NCI-H1436 treated with DMSO at 0.1 percent for 48 hours (cell line): ENCODE results near the gene TRMT2A.
"Not testable (repeated sequence)": the region's sequence is repeated elsewhere in the genome, so short reads cannot be mapped to it uniquely, and the experiment has no call there.

Experiments used
- DNase-seq: peaks from one replicate; lab custom pipeline; 2025; lab: John Stamatoyannopoulos, UW

The TRMT2A gene, protein sequence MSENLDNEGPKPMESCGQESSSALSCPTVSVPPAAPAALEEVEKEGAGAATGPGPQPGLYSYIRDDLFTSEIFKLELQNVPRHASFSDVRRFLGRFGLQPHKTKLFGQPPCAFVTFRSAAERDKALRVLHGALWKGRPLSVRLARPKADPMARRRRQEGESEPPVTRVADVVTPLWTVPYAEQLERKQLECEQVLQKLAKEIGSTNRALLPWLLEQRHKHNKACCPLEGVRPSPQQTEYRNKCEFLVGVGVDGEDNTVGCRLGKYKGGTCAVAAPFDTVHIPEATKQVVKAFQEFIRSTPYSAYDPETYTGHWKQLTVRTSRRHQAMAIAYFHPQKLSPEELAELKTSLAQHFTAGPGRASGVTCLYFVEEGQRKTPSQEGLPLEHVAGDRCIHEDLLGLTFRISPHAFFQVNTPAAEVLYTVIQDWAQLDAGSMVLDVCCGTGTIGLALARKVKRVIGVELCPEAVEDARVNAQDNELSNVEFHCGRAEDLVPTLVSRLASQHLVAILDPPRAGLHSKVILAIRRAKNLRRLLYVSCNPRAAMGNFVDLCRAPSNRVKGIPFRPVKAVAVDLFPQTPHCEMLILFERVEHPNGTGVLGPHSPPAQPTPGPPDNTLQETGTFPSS

DNA sequence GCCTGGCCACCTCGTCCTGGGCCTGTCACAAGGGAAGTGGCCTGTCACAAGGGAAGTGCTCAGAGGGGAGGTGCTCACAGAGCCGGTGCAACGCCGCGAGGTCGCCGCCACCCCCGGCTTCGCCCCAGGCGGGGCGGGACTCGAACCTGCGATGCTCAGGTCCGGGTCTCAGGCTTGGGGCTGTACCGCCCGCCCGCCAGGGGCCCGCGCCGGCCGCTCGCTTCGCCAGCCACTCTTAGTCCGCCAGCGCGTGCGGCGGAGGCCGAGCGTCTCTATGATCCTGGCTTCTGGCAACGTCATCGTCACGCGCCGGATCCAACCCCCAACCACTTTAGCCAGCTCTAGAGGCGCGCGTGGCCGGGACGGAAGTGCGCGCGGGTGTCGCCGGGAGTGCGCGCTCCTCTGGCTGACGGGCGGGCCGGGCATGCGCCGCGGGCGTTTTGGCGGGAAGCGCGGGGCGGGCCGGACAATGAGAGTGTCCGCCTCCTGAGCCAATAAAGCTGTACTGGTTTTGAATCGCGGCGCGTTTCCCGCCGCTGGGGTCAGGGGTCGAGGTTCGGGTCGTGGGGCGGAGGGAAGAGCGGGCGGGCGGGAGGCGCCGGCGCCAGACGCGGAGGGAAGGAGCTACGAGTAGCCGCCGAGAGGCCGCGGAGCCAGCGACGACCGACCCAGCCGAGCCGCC lies at the start of gene TRMT2A:
Gene TRMT2A (minus strand): TSS at position 276 of the 682 bp plus-strand sequence. CDS start 320 bp downstream, outside the sequence.
- DNase-seq, result peak; percentile 94

DNA sequence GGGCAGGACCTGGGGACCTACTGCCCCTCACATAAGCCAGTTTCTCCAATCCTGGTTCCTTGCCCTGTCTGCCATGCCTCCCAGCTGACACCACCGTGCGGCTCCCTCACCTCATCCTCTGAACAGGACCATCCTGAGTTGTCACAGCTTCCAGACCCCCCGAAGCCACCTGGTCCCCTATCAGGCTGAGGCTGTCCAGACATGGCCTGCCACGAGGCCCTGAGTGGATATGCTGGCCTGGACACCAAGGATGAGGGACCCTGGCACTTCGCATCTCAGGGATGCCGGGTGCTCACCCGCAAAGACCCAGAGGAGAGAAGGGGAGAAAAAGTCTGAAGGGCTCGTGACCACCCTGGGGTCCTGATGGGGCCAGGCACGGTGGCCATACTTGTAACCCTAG lies 49.7 kb upstream of the TRMT2A start:
- no peak for DNase-seq

DNA sequence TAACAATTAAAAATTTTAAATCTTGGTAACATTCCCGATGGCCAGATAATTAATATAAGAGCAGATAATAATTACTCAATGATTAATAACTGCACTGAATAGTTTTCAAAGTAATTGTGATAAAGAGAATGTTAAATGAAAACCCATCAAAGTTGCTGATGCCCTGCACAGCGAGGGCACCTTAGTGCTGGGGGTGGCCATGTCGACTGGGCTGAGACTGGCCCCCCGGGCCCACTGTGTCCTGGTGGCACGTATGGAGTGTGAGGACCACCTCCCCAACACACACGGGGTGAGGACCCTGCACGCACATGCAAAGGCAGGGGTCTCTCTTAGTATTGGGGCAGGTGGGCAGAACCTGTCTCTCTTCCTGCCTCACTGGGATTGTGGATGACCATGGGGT lies 48.9 kb upstream of the TRMT2A start:
- DNase-seq, result no peak

DNA sequence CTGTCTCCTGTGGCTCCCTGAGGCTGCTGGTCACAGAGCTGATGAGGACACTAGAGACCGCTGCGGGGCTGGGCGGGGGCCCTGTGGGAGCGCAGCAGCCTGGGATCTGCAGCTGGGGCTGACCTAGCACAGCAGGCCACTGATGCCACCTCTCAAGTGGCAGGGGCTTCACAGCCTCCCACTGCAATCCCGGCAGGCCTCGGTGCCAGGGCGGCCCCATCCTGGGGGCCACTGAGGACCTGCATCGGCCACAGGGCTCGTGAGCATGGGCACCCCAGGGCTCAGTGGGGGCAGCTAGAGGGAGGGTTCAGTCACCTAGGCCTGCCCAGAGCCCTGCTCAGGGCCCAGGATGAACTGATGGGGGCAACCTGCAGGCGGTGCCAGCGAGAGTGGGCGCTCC lies 48.4 kb upstream of the TRMT2A start:
- no peak for DNase-seq

DNA sequence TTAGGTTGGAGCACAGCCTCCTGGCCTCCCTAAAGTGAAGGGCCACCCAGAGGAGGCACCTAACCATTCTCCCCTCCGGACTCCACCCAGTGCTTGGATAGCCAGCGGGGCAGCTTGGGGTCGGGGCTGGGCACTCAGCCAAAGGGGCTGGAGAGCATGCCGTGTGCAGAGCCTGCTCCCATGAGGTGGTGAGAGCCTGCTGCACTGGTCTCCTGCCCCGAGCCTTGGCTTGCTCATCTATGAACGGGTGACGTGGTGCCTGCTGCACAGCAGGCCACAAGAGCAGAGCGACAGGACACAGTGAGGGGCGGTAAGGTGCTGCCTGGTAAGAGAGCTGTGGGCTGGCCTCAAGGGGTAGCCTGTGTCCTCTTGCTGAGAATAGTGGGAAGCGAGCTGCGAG lies 47.8 kb upstream of the TRMT2A start:
- no peak for DNase-seq

DNA sequence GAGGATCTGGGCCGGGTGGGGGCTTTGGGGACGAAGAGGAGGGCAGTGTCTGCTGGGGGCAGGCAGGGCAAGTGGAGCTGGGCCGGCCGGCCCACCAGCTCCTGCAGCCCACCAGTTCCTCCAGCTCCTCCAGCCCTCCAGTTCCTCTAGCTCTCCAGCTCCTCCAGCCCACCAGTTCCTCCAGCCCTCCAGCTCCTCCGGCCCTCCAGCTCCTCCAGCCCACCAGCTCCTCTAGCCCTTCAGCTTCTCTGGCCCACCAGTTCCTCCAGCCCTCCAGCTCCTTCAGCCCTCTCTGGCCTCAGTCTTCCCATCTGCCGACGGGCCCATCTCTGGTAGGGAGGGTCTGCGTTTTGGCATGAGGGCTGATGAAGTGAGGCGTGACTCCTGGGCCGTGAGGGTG lies 43.0 kb upstream of the TRMT2A start:
- DNase-seq, result no peak

DNA sequence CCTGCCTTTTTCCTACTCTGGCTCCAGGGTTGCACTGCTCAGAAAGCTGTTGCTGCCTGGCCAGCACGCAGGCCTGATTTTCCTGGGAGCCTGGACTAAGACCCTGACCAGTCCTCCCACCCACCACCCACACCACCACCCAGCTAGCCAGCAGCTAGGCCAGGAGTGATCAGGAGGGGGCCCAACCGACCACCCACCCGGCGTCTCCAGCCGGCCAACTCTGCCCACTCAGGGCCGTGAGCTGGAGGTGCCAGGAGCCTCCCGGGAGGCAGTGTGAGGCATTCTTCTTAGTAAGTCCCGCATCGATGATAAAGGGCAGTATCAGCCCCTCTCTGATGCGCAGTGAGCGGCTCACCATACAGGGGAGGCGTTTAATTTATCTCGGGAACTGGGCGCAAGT lies 42.5 kb upstream of the TRMT2A start:
- not testable (repeated sequence) for DNase-seq

DNA sequence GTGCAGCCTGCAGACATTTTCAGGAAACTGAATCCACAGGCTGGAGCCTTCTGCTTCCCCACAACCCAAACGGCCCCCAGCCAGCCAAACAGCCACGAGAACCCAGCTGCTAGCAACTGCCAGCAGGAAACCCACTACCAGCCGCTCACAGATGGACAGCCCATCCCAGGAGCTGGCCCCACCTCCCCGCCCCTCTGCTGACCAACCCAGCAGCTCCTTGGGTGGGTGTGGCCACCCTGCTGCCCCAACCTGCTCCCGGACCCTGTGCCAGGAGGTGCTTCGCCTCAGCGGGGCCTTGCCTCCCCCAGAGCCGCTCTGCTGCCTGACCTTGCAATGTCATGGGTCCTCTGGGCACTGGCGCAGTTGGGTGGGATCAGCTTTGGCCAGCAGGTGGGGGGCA lies 42.0 kb upstream of the TRMT2A start:
- DNase-seq, result no peak

DNA sequence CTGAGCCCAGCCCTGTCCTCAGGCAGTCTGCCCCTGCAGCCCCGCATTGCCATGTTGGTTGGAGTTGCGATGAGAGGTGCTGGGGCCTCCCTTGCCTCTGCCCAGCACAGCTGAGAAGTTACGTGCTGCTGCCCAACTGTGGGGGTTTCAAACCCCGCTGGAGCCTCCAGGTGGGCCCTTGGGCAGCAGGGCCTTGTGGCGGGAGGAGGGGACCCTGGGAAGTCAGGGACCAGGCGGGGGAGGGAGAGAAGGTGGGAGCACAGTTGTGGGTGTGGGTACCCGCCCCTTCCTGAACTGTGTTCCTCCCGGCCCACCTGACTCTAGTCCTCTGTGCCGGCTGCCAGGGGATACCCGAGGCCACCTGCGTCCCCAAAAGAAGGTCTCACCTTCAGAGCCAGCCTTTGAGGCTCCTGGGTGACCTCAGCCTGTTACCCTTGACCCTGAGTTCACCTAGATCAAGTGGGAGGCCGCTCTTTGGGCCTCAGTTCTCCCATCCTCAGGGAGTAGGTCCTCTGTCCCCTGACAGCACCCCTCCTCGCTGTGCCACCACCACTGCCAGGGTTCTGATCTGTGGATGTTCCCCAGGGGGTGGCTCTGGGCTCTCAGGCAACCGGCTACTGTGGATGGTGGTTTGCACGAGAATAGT lies 41.5 kb upstream of the TRMT2A start:
- DNase-seq, result no peak

DNA sequence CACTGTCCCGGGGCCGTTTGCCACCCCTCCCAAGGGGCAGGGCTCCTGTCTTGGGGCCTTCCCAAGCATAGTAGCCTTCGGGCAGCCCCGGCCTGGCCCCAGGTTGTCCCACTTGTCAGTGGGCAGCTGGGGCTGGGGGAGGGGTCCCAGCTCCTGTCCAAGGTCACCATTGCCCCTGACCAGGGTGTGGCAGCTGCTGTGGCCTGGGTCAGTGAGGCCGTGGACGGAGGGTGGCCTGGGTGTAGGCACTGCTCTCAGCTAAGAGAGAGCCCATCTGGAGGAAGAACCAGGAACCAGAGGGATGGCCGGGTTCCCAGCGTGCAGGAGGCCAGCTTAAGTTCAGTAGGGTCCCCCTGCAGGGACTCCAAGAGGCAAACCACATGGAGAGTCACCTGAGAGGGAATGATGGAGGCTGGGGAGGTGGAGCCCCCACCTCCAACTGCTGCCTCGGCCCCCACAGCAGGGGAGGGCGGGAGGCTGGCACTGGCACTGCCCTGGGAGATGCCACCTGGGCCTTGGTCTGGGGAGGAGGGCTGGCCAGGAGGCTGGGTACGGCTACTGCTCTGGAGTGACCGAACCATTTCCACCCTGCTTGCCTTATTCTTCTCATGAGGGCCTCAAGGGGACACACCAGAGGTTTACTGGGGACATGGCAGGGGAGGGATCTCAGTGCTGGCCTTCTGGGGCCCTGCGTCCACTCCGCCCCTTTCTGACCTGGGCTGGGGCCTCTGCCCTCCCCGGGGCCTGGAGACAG lies 40.6 kb upstream of the TRMT2A start:
- DNase-seq, result no peak

DNA sequence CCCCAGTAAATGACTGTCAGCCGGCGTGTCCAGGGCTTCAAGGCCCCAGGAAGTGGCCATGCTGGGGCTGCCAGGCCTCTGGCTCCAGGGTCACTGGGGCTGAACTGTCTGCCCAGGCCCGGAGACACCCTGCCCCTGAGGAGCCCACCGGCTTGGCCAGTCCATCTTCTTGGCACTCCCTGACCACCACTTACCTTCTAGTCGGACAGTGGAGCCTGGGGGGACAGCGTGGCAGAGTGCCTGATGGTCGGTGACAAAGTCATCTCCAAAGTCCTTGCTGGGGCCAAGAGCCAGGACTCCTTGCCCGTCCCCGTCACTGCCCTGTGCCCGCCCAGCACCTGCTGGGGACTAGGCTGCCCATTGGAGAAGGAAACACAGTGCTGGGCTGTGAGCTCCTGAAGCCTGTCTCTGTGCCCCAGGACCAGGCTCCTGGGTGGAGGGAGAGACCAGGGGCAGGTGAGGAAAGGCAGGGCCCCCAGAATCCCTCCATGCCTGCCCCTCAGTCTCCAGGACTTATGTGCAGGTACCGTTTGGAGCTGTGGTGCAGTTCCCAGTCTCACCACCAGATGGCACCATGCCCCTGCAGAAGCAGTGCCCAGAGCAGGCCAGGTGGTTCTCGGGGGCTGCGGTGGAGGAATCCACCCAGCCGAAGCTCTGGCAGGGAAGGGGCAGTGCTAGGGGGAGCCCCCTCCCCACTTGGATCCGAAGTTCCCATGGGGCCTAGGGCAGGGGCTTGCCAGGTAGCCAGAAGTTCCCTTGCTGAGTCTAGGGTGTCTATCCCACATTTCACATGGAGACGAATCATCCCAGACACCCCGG lies 39.8 kb upstream of the TRMT2A start:
- no peak for DNase-seq

DNA sequence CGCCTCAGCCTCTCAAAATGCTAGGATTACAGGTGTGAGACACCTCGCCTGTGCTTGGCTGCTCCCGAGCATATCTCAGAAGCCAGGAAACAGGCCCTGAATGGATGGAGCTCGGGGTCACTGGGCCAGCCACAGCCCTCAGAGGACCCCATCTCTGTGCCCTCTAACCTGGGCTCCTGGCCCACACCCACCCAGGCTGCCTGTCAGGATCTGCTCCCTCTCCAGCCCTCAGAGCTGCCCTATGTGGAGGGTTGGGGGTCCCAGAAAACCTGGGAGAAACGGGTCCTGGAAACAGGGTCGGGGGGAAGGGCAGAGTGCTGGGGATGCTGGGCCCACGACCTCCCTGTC lies 39.0 kb upstream of the TRMT2A start:
- no peak for DNase-seq

DNA sequence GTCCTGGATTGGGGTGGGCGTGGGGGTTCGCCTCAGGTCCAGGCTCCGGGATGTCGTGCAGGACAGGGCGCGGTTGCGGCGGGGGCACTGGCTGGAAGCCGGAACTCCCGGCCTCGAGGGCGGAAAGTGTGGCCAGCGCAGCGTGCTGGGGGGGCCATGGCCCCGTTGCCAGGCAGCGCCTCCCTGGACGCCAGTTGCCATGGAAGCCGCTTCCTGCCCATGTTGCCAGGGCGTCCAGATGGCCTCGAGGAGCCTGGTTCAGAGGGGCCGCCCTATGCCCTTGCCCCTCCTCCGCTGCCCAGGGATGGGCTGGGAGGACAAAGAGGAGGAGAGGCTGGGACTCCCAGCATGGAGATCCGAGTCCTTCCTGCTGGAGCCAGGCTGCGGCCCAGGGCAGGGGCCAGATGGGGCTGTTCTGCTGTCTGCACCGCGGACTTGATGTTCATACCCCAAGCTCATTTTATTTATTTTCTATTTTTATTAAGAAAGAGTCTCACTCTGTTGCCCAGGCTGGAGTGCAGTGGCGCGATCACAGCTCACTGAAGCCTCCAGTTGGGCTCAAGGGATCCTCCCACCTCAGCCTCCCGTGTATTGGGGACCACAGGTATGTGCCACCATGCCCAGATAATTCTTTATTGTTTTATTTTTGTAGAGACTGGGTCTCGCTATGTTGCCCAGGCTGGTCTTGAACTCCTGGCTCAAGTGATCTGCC lies 38.5 kb upstream of the TRMT2A start:
- peak; percentile 44 for DNase-seq

DNA sequence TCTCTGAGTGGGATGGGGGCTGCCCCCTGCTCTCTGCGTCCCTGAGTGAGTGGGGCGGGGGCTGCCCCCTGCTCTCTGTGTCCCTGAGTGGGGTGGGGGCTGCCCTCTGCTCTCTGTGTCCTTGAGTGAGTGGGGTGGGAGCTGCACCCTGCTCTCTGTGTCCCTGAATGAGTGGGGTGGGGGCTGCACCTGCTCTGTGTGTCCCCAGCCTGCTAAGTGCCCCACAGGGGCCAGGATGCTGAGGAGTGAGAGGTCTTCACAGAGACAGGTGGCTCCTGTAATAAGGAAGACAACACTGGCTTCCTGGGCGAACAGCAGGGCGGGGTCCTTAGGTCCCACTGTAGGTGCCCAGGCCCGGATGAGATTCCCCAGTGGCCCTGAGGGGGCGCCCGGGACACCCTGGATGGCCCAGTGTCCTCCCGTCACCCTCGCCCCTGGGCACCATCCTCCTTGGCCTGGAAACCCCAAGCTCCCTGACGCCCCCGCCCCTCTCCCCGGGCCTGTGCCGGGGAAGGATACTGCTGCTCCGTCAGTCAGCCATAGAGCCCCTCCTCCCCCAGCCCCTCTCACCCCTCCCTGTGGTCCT lies 37.7 kb upstream of the TRMT2A start:
- DNase-seq, result no peak

DNA sequence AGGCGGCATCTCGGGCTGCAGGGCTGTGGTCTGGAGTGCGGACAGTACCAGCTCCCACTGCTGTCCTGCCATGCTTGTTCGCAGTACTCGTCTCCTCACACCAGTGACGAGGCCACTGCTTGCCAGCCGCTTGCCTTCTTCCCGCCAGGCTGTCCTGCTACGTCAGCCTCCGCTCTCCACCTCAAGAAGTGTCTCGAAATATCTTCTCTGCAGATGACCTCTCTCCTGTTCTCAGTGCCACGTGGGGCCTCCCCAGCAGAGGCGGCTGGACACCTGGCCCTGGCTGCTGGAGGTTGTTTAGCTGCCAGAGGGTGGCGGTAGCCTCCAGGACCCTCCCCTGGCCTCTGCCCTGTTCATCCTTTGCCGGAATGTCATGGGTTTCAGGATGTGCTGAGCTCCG lies 36.9 kb upstream of the TRMT2A start:
- no peak for DNase-seq

DNA sequence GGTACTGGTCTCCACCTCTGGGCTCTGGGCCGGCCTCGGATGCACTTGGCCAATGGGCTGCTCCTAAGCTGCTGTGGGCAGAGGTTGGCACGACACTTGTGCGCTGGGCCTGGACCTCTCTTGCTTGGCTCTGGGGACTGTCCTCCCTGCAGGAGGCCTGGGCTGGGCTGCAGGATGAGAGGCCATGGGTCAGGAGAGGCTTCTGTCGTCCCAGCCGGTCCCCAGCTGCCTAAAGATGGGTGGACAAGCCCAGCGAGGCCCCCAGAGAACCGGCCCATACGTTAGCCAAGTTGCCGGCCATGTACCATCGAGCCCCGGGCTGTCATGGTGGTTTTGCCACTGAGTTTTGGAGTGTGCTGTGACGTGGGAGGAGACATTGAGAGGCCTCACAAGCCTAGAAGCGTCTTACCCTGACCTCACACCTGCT lies 35.5 kb upstream of the TRMT2A start:
- no peak for DNase-seq

DNA sequence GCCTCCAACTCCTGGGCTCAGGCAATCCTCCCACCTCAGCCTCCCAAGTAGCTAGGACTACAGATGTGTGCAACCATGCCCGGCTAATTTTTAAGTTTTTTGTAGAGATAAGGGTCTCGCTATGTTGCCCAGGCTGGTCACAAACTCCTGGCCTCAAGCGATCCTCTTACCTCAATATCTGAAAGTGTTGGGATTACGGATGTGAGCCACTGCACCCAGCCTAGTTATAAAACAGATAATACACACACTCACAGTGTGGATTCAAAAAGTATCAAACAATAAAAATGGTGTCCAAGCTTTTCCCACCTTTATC lies 34.2 kb upstream of the TRMT2A start:
- DNase-seq, result no peak

DNA sequence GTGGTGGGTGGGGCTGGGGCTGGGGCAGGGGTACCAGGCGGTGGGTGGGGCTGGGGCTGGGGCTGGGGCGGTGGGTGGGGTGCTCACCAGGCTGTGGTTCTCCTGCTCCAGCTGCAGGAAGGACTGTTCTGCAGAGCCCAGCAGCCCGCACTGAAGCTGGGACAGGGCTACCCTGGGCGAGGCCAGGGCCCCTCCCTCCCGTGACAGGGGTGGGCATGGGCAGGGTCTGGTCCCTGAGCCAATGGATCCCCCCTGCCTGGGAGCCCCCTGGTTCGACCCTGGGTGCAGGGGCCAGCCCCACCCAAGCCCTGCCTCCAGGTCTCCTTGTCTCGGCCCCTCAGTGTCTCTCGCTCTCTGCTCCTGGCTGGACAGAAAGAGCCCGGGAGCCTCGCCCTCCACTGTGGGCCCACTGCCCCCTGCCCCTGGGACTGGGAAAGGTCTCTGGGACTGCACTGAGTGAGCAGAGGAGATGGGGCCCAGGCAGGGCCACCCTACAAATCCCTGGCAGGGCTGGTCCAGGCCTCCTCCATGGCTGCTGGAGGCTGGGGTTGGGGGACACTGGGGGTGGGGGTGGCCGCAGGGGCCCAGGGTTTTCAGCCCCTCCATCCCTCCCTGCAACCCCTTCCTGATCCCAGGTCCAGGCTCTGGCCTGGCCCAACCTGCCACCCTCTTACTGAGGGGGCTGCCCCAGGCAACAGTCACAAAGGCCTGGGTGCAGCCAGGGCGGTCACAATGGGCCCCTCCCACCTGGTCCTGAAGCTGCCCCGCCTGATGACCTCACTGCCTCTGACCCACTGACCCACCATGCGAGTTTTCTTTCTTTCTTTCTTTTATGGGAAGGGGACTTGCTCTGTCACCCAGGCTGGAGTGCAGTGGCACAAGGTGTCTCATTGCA lies 33.6 kb upstream of the TRMT2A start, which contains the start of gene CCDC188:
Gene CCDC188 (minus strand): TSS at position 675 of the 895 bp plus-strand sequence. CDS start 69 bp downstream, at position 606.
- no peak for DNase-seq
